ENCODE measurements around the gene FMN2.
"Not testable (repeated sequence)": the region's sequence is repeated elsewhere in the genome, so short reads cannot be mapped to it uniquely, and the experiment has no call there.

The FMN2 gene

GRCh38 chr1:240264494-240264893 lies 172.8 kb downstream of the FMN2 start:
- not testable (repeated sequence) for DNase-seq

- DNase-seq, result no peak
These were observed 179.4 kb downstream of the FMN2 start for GRCh38 chr1:240271081-240271480.

- no peak for DNase-seq
These were observed 182.9 kb downstream of the FMN2 start for GRCh38 chr1:240274569-240274968.

- not testable (repeated sequence) for DNase-seq
These were observed 183.5 kb downstream of the FMN2 start for GRCh38 chr1:240275219-240275618.

- no peak for DNase-seq
These were observed 186.4 kb downstream of the FMN2 start for GRCh38 chr1:240278082-240278481.

- no peak for DNase-seq
These were observed 189.1 kb downstream of the FMN2 start for GRCh38 chr1:240280560-240281322.

- DNase-seq, result no peak
These were observed 190.6 kb downstream of the FMN2 start for GRCh38 chr1:240282061-240282830.

GRCh38 chr1:240284656-240285414 lies 193.2 kb downstream of the FMN2 start:
- no peak for DNase-seq

- DNase-seq, result no peak
These were observed 193.9 kb downstream of the FMN2 start for GRCh38 chr1:240285540-240285939.

GRCh38 chr1:240287722-240288121 lies 196.0 kb downstream of the FMN2 start:
- DNase-seq, result no peak

- DNase-seq, result no peak
These were observed 202.0 kb downstream of the FMN2 start for GRCh38 chr1:240293706-240294105.

GRCh38 chr1:240294566-240294965 lies 202.9 kb downstream of the FMN2 start:
- no peak for DNase-seq

GRCh38 chr1:240295811-240296210 lies 204.1 kb downstream of the FMN2 start:
- DNase-seq, result no peak

- DNase-seq, result no peak
These were observed 212.8 kb downstream of the FMN2 start for GRCh38 chr1:240304466-240304865.

- no peak for DNase-seq
These were observed 215.0 kb downstream of the FMN2 start for GRCh38 chr1:240306673-240307072.

- no peak for DNase-seq
These were observed 216.4 kb downstream of the FMN2 start for GRCh38 chr1:240308096-240308495.

GRCh38 chr1:240309769-240310168 lies 218.1 kb downstream of the FMN2 start:
- DNase-seq, result no peak

GRCh38 chr1:240310226-240310925 lies 218.7 kb downstream of the FMN2 start:
- DNase-seq, result no peak

- no peak for DNase-seq
These were observed 221.2 kb downstream of the FMN2 start for GRCh38 chr1:240312872-240313271.

GRCh38 chr1:240314845-240315801 lies 223.4 kb downstream of the FMN2 start:
- no peak for DNase-seq

- no peak for DNase-seq
These were observed 228.3 kb downstream of the FMN2 start for GRCh38 chr1:240319998-240320397.

- DNase-seq, result no peak
These were observed 229.0 kb downstream of the FMN2 start for GRCh38 chr1:240320659-240321058.
